Left hindlimb (tissue), 1 donor: ENCODE measurements around the gene DDI2.

Experiments
- DNase-seq: peaks from one replicate; pipeline ENCODE4 v3.0.0-alpha.2; 2018

DDI2 gene

DNA sequence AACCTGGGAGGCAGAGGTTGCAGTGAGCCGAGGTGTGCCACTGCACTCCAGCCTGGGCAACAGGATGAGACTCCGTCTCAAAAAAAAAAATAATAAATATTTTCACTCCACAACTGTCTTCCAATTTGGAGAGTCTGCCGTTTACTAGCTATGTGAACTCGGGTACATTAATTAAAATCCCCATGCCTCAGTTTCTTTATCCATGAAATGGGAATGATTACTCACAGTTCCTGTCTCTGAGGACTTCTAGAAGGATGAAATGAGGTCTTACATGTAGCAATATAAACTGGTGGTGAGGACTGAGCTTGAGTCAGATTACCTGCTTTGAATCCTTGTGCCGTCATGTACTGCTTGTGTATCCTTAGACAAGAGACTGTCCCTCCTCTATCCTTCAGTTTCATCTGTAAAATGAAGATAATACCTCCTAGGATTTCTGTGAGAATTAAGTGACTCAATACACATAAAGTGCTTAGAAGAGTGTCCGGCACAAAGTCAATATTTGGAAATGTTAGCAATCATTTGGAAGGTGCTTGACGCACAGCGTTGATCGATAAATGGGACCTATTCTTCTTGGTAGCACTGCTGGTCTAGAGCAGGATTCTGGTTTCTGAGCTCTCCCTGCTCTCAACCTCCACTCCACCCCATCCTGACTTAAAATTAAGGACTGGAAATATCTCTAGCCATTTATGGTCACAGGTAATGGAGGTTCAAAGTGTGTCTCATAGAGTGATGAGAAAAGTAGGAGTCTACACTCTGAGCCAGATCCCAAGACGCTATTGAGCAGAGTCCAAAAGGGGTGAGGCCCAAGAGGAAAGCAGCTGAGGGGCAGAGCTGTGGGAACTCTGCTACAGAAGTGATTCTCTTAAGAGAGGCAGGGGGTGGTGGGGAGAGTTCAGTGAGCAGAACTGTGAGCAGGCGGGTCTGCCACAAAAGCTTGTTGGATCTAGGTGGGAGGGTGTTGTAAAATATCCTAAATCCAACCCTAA lies 11.6 kb upstream of the DDI2 start:
- no peak for DNase-seq

DNA sequence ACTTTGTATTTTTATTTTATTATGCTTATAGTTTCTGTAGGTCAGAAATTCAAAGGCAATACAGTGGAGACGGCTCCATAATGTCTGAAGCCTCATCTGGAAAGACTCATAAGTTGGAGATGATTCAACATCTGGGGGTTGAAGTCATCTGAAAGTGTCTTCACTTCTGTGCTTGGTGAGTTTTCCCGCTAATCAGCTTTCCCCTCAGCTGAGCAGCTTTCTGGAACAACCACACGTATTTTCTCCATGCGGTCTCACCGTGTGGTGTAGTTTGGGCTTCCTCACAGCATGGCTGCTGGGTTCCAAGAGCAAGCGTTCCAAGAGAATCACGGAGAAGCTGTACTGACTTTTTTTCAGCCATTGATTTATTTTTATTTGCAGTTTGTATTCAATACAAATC lies 7.6 kb upstream of the DDI2 start:
- DNase-seq, result no peak

DNA sequence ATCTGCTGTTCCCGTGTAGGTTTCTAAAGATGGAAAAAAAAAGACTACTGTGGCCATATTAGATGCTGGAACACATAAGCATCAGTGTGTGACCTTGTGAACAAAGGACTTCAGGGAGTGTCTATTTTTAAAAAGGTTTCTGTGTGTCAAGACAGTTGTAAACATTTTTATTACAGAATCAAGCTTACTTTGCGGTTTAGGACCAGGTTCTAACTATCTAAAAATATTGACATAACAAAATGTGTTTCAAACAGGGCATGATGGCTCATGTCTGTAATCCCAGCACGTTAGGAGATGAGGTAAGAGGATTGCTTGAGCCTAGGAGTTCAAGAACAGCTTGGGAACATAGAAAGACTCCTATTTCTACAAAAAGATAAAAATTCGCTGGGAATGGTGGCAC lies 7.1 kb upstream of the DDI2 start:
- no peak for DNase-seq

DNA sequence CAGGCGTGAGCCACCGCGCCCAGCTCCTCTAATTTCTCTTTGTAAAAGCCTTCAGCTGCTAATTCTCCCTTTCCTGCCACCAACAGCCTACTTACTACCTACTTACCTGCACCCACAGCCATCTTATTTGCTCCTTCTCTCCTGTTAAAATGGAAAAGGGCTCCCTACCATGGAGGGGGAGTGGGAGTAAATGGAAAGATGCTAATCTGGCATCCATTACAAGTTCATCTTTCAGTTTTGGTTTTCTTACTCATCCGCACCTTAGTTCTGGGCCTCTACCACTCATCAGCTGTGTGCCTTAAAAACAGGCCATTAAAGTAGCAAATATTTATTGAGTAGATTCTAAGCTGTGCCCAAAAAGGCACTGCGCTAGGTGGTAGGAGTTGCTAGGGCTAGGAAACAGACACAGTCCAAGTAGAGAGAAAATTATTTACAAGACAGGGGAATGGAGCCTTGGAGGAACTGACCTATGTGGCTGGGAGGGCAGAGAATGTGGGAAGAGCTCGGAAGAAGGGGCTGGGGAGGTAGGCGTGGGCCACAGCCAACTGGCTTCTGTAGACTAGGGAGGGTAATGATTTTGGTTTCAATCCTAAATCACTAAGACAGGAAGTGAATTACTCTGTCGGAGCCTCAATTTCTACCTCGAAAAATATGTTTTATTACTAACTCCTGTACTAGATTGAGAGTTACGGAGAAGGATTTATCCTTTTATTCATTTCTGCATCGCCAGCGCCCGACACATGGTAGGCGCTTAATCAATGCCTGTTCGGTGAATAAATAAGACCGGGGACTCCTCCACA lies 685 bp upstream of the DDI2 start:
- no peak for DNase-seq

DNA sequence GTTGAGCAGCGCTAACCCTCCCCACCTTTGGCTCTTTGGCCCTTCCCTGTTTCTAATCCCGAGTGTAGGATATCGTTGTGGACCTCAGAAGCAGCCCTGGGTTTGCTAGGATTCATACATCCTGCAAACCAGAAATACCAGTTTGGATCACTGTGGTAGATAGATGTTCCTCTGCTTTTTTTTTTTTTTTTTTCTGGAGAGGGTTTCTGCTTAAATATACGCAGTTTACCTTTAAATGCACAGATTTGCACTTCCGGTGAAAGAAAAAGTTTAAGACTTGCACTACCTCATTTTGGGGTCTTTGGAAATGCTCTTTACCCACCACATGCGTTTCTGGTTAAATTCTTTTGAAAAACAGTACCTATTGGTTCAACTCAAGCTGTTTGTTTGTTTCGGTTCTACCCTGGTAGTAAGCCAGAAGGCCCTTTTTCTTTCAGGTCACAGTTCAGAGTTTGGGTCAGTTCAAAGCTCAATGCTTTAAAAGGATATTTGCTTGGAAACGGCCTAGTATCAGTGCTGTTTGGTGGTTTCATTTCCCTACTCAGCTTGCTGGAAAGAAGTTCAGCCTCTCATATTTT lies 908 bp downstream of the DDI2 start:
- no peak for DNase-seq

DNA sequence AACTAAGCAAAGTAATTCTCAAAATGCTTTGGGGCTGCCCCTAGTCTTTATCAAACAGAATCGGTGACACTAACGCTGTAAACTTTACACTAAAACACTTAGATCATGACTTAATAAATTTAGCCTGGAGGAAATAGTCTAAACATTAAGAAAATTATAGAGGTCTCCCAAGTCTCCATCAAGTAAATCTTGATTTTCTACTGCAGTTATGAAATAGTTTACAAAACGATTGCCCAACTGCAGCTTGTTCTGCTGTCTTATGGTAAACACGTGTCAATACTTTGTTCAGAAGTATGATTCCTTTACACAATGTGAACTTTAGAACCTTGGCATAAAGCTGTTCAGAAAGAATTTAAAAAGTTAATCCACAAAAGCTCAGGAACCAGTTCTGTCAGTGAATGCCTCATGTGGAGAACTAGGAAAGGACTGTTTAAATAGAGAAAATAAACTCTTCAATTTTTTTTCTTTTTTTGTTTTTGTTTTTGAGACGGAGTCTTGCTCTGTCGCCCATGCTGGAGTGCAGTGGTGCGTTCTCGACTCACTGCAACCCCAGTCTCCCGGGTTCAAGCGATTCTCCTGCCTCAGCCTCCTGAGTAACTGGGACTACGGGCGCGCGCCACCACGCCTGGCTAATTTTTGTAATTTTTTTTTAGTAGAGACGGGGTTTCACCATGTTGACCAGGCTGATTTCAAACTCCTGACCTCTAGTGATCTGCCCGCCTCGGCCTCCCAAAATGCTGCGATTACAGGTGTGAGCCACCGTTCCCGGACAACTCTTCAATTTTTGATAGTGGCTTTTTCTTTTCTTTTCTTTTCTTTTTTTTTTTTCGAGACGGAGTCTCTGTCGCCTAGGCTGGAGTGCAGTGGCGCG lies 1.6 kb downstream of the DDI2 start:
- no peak for DNase-seq

DNA sequence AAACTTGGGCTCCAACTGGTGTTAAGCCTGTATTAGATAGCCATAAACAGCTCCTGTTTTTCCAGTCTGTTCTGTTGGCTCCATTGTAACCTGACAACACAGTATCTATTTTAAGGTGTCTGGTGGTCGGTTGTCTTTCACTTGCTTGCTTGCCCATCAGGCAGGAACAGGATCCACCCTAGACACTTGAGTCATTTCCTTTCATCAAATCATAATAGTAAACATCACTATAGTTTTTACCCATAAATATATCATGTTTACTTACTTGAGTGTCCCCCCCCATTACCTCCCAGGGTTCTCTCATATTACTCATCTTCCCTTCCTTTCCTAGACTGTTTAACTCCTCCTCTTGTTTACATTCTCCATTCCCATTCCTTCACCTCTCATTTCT lies 2.9 kb downstream of the DDI2 start:
- no peak for DNase-seq

DNA sequence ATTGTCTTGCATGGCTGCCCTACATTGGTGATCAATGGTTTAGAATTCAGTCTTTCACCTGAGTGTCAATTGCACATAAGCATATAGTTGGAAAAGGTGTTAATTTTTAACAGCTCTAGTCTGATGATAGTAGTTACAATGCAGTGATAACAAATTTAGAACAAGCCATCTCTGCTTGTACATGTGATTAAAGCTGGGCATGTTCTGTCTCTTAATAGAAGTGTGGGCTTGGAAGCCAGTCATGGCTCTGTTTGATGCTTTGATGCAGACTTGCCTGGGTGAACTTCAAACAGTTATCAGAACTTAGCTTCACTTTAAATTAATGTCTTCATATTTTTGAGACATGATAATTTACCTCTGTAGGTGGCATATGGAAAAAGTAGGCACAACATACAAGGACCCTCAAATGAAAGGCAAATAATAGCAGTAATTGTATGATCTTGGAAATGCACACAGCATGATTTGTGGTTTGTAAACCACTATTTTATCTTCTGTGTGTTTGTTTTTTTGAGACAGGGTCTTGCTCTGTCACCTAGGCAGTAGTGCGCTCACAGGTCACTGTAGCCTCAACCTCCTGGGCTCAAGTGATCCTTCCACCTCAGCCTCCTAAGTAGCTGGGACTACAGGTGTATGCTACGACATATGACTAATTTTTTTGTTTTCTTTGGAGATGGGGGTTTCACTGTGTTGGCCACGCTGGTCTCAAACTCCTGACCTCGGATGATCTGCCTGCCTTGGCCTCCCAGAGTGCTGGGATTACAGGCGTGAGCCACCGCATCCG lies 3.8 kb downstream of the DDI2 start:
- no peak for DNase-seq

DNA sequence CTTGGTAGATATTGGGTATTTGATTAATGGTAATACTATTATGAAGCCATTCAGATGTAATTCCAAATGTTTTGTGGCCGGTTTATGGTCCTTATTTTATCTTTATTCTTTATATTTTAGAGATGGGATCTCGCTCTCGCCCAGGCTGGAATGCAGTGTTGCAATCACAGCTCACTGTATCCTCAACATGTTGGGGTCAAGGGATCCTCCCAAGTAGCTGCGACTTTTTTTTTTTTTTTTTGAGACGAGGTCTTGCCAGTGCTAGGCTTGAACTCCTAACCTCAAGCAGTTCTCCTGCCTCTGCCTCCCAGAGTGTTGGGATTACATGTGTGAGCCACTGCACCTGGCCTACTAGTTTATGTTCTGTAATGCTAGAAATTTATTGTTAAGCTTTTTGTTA lies 4.7 kb downstream of the DDI2 start:
- no peak for DNase-seq

DNA sequence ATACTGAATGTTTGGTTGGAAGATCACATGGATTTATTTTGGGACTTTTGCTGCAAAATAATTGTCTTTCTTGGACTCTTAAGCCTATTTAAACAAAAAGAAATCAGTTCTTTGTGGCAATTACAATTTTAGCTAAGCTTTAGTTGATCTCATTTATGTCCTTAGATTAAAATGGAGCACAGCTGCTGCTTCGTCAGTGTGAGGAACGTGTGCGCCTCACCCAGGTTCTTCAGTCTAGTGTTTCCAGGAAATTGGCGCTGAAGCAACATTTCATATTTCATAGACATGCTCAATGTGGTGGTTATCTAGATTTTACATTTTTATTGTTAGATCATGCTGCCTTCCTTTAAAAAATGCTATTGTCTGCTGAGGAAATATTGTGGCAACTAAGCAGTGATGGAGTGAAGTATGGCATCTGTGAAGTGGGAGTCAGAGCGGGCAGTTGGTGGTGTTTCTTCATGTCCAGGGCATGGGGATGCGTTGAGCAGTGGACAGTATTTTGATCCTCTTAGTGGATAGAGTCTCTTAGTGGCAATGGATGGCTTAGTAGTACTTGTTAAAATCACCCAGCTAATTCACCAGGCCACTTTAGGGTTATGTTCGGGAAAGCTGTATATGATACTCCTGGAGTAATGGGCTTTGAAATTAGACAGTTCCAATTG lies 5.6 kb downstream of the DDI2 start:
- DNase-seq, result no peak

DNA sequence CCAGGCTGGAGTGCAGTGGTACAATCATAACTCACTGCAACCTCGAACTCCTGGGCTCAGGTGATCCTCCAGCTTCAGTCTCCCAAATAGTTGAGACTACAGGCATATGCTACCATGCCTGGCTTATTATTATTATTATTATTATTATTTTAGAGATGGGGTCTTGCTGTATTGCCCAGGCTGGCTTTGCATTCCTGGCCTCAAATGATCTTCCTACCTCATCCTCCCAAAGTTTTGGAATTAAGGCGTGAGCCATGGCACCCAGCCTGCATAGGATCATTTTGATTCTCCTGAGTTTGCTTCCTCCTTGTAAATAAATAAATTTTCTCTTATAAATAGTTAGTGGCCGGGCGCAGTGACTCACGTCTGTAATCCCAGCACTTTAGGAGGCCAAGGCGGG lies 6.2 kb downstream of the DDI2 start:
- no peak for DNase-seq

DNA sequence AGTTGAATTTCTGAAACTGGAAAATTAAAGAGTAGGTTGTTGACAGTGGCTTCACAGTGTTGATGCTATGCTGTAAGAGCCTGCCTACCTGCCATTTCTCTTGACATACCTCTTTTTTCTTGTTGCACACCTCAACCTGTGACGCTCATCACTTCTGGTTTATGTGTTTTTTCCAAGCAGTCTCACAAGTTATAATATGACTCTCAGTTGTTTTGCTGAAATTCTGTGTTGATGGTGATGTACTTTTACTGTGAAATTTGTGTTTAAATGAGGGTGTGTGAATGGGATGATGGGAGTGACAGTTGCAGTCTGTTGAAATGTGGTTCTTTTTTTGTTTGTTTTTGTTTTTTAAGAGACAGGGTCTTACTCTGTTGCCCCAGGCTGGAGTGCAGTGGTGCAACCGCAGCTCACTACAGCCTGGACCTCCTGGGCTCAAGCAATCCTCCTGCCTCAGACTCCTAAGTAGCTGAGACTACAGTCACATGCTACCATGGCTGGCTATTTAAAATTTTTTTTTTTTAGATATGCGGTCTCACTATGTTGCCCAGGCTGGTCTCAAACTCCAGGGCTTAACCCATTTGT lies 7.0 kb downstream of the DDI2 start:
- DNase-seq, result no peak

DNA sequence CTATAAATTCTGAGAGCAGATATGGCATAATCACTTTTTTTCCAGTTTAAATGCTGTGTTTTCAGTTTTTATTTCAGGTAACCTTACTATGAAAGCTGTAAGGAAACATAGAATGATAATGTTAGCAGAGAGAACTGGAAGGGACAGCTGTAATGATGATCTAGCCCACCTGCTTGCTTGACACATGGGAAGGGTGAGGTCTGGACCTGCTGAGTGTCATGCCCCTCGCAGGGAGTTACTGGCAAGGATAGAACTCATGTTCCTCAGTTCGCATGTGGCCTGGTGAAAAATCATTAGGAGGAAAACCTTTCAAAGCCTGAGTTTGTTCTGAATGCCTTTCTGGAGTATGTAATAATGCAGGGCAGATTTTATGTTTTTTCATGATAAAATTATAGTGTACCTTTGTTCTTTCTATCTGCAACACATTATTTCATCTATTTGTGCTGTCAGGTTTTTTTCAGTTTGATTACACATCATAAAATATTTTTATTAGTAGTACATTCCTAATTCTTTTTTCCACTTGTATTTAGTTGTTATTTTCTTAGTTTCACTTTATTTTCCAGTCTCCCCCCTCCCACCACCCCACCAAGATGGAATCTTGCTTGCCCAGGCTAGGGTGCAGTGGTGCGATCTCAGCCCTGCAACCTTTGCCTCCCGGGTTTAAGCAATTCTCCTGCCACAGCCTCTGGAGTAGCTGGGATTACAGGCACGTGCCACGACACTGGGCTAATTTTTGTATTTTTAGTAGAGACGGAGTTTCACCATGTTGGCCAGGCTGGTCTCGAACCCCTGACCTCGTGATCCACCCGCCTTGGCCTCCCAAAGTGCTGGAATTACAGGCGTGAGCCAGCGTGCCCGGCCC lies 8.0 kb downstream of the DDI2 start:
- no peak for DNase-seq

DNA sequence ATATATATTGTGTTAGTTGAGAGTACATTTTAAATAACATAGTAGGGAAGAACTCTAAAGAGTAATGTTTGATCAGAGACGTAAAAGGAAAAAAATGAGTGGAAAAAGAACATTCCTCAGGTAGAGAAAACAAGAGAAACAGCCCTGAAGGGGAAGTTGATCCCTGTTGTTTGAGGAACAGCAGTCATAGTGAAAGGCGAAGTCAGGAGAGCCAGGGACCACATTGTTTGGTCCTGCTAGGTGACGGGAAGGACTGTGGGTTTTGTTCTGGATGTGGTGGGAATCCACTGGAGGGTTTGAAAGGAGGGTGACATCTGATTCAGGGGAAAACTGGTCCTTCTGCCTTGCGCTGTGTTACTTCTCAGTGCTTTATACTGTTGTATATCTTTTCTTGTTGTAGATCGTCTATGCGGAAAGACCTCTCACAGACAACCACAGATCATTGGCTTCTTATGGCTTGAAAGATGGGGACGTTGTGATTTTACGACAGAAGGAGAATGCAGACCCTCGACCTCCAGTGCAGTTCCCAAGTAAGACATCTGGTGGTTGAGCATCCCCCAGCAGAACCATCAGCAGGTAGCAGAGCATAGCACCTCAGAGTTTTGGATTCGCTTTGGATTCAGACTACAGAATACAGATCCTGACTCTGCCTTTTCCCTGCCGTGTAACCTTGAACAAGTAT lies 9.2 kb downstream of the DDI2 start:
- DNase-seq, result no peak

DNA sequence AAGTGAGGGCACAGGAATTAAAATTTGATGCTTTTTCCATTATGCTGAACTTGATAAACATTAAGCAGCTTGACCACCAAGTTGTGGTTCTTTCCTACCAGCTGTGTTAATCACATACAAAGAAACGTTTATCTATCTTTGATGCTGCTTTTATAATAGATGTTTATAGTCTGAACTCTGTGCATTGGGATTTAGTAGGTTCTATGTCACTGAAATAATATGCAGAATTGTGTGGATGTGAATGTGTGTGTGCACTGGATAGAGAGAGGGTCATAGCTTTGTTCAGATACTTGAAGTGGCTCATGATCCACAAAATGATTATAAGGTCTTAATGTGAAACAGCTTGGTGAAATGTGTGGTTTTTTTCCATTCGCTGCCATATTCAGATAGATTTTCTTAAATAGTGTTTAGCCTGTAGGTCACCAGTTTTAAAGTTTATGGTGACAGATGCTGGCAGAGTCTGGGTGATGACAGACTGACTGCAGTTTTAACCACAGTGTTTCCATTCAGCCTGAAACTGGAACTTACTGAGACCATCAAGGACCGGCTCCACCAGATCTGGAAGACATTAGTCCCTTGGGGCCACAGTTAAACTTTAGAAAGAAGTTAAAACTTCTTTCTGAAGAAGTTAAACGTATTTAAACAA lies 10.2 kb downstream of the DDI2 start:
- no peak for DNase-seq

DNA sequence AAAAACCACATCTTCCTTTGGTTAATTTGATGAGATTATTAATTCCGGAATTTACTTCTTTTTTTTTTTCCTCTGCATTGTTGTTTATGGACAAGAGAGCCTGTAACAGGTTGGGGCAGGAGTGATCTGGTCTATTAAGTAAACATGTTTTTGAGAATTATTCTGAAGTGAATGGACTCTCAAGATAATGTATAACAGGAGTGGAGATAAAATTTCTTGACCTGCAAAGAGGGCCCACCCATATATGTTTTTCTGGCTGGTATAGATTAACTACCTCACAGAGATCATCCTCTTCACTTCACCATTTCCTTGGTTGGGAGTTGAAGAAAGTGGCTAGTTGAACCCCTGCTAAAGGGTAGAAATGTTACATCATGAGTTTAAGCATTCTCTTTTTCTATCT lies 10.7 kb downstream of the DDI2 start:
- no peak for DNase-seq

DNA sequence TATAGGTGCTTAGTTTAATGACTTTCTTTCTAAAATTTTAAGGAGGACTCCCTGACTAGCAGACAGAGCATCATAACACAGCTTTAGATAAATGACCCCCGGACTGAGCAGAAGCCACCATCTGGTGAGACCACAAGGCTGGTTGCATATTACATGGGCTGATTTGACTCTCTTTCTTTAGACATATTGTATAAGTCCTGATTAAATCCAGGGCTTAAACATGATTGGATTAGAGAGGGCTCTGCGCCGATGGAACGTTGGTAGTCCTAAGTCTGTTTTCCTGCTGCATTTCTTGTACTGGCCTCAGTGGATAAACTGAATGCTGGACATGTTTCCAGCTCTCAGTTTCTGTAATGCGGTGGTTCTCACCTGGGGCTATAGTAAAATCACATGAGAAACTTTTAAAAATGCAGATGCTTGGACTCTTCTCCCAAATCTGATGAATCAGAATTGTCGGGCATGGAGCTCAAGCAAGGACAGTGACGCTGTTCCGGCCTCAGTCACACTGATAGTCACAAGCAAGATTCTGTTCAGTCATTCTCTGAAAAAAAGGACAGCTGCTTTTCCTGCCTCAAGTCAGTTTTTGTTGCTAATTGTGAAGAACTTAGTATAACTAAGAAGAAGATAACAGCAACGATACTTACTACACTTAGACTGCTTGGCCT lies 16.6 kb downstream of the DDI2 start:
- DNase-seq, result no peak

DNA sequence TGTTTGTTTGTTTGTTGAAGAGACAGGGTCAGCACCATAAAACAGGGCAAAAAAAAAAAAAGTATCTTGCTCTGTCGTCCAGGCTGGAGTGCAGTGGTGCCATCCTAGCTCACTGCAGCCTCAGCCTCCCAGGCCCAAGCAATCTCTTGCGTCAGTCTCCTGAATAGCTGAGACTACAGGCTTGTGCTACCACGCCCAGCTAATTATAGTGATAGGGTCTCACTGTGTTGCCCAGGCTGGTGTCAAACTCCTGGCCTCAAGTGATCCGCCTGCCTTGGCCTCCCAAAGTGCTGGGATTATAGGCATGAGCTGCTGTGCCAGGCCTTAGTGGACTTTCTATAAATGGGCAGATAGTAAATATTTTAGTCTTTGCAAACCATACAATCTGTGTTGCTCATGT lies 19.2 kb downstream of the DDI2 start:
- DNase-seq, result no peak
